WTC11 (cell line): ENCODE data around the gene CLEC16A. TPM values are rescaled to one million over a fixed set of nuclear protein-coding genes. Genes with fewer than 3 reads are reported as not detected.

ENCODE experiments used
- ATAC-seq: fragments of 200-7000 bp; cut with Tn5 transposase; 2 replicates; pipeline ENCODE4 v1.10.0; 2021; ENCODE audit warnings: mild to moderate bottlenecking, moderate library complexity
- CTCF ChIA-PET: fragments of 300-600 bp; sonication (Branson Sonifier 250); formaldehyde crosslinking; loops from one replicate; lab custom pipeline; 2021; ENCODE audit warnings: antibody characterized with exemption; lab: Charles Lee
- POLR2A ChIA-PET: fragments of 350-600 bp; sonication (Branson Sonifier 250); formaldehyde crosslinking; loops from one replicate; lab custom pipeline; 2021; ENCODE audit warnings: antibody characterized with exemption; lab: Charles Lee
- DNase-seq: peaks from one replicate; pipeline ENCODE4 v3.0.0; 2021; ENCODE audit warnings: low spot score
- H3K27ac Mint-ChIP-seq: 2 replicates; pipeline ENCODE4 v1.8.0; 2021; ENCODE audit warnings: mixed read lengths
- H3K27me3 Mint-ChIP-seq: 2 replicates; pipeline ENCODE4 v1.8.0; 2021; ENCODE audit warnings: low read depth, mild to moderate bottlenecking, moderate library complexity, mixed read lengths
- H3K36me3 Mint-ChIP-seq: 2 replicates; pipeline ENCODE4 v1.8.0; 2021; ENCODE audit warnings: mixed read lengths
- H3K4me1 Mint-ChIP-seq: 2 replicates; pipeline ENCODE4 v1.8.0; 2022; ENCODE audit warnings: mixed read lengths
- H3K4me3 Mint-ChIP-seq: 2 replicates; pipeline ENCODE4 v1.8.0; 2021; ENCODE audit warnings: mild to moderate bottlenecking, moderate library complexity, mixed read lengths
- H3K9me3 Mint-ChIP-seq: 2 replicates; pipeline ENCODE4 v1.8.0; 2021; ENCODE audit warnings: mixed read lengths
- CREM ChIP-seq: sonication (generic); formaldehyde crosslinking; IDR thresholded peaks from 2 replicates; pipeline ENCODE4 v1.8.1; 2022; ENCODE audit warnings: mild to moderate bottlenecking, missing genetic modification reagents, moderate library complexity
- GABPB1 ChIP-seq: sonication (generic); formaldehyde crosslinking; IDR thresholded peaks from 2 replicates; pipeline ENCODE4 v1.8.1; 2023; ENCODE audit warnings: mild to moderate bottlenecking, missing genetic modification reagents
- KAT7 ChIP-seq: sonication (generic); formaldehyde crosslinking; IDR thresholded peaks from 2 replicates; pipeline ENCODE4 v1.8.1; 2023; ENCODE audit warnings: missing genetic modification reagents, mild to moderate bottlenecking, borderline replicate concordance
- NFATC4 ChIP-seq: fragments of 250-450 bp; sonication (Bioruptor Pico); IDR thresholded peaks from 2 replicates; pipeline ENCODE4 v1.9.0; 2021; ENCODE audit warnings: mild to moderate bottlenecking
- NFE2L1 ChIP-seq: sonication (generic); formaldehyde crosslinking; IDR thresholded peaks from 2 replicates; pipeline ENCODE4 v1.8.1; 2023; ENCODE audit warnings: missing genetic modification reagents
- RORB ChIP-seq: fragments of 250-450 bp; sonication (Bioruptor Pico); IDR thresholded peaks from 2 replicates; pipeline ENCODE4 v1.9.0; 2021; ENCODE audit warnings: mild to moderate bottlenecking
- SMAD3 ChIP-seq: sonication (generic); formaldehyde crosslinking; IDR thresholded peaks from 2 replicates; pipeline ENCODE4 v1.8.0; 2022; ENCODE audit warnings: missing genetic modification reagents, mild to moderate bottlenecking, borderline replicate concordance
- SOX15 ChIP-seq: fragments of 250-450 bp; sonication (Bioruptor Pico); IDR thresholded peaks from 2 replicates; pipeline ENCODE4 v1.9.0; 2021; ENCODE audit warnings: mild to moderate bottlenecking
- SP1 ChIP-seq: sonication (generic); formaldehyde crosslinking; conservative IDR thresholded peaks from 2 replicates; pipeline ENCODE4 v1.8.1; 2022; ENCODE audit warnings: missing genetic modification reagents
- TP53 ChIP-seq: sonication (generic); formaldehyde crosslinking; IDR thresholded peaks from 2 replicates; pipeline ENCODE4 v1.8.1; 2023; ENCODE audit warnings: mild to moderate bottlenecking, missing genetic modification reagents
- ZBTB21 ChIP-seq: sonication (generic); formaldehyde crosslinking; IDR thresholded peaks from 2 replicates; pipeline ENCODE4 v1.8.1; 2023; ENCODE audit warnings: mild to moderate bottlenecking, missing genetic modification reagents, borderline replicate concordance
- ZNF121 ChIP-seq: sonication (generic); formaldehyde crosslinking; IDR thresholded peaks from 2 replicates; pipeline ENCODE4 v1.8.0; 2023; ENCODE audit warnings: missing genetic modification reagents
- ZNF263 ChIP-seq: sonication (generic); formaldehyde crosslinking; IDR thresholded peaks from 2 replicates; pipeline ENCODE4 v1.8.1; 2022; ENCODE audit warnings: low read depth, mild to moderate bottlenecking, moderate library complexity, missing genetic modification reagents
- ZNF423 ChIP-seq: fragments of 250-450 bp; sonication (Bioruptor Pico); IDR thresholded peaks from 2 replicates; pipeline ENCODE4 v2.1.2; 2022; ENCODE audit warnings: mild to moderate bottlenecking, moderate library complexity
- total RNA-seq: library from RNA; stranded (reverse); gene quantifications from 3 replicates; pipeline ENCODE4 v1.2.3, GENCODE V29; 2021
- TF ChIP-seq, protein P1 (sequence below): fragments of 250-450 bp; sonication (Bioruptor Pico); IDR thresholded peaks from 2 replicates; pipeline ENCODE4 v1.8.0; 2021; ENCODE audit warnings: mild to moderate bottlenecking
- TF ChIP-seq, protein P2 (sequence below): fragments of 250-450 bp; sonication (Bioruptor Pico); IDR thresholded peaks from 2 replicates; pipeline ENCODE4 v1.9.0; 2021; ENCODE audit warnings: mild to moderate bottlenecking
- TF ChIP-seq, protein P3 (sequence below): sonication (generic); formaldehyde crosslinking; IDR thresholded peaks from 2 replicates; pipeline ENCODE4 v1.8.0; 2023; ENCODE audit warnings: mild to moderate bottlenecking, missing genetic modification reagents
- TF ChIP-seq, protein P4 (sequence below): fragments of 250-450 bp; sonication (Bioruptor Pico); IDR thresholded peaks from 2 replicates; pipeline ENCODE4 v1.9.0; 2021; ENCODE audit warnings: mild to moderate bottlenecking
- TF ChIP-seq, protein P5 (sequence below): sonication (generic); formaldehyde crosslinking; IDR thresholded peaks from 2 replicates; pipeline ENCODE4 v1.8.1; 2023; ENCODE audit warnings: mild to moderate bottlenecking, missing genetic modification reagents
- TF ChIP-seq, protein P6 (sequence below): sonication (generic); formaldehyde crosslinking; conservative IDR thresholded peaks from 2 replicates; pipeline ENCODE4 v1.8.1; 2023; ENCODE audit warnings: mild to moderate bottlenecking, low read depth, missing genetic modification reagents, moderate library complexity
- TF ChIP-seq, protein P7 (sequence below): sonication (generic); formaldehyde crosslinking; IDR thresholded peaks from 2 replicates; pipeline ENCODE4 v1.8.0; 2022; ENCODE audit warnings: mild to moderate bottlenecking, missing genetic modification reagents

Gene CLEC16A
- total RNA-seq, 1 experiment from 2014 or later = 14.4 TPM

DNA sequence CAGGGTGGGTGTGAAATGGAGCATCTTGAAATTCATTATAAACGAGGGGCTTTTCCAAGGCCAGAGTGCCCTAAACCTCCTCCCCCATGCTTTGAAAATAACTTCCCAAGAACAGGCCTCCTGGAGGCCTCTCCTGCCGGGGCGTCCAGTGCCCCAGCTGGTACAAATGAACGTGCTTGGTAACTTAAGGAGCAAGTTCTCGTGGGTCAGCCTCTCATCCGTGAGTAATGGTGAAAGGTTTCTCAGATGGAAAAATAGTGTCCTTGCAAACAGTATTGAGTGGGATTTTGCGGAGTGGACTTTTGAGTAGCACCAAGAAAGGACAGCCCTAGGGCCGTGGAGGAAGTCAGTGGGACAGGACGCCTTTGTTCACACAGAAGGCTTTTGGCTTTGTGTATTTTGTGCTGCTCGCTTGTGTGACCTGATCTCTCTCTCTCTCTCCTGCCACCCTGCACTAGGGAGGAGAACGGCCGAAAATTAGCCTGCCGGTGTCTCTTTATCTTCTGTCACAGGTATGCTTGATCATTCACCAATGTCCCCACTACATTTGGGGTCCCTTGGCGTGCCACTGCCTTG lies 34.6 kb downstream of the CLEC16A start:
- Mint-ChIP-seq H3K27ac (peak overlapping the region; percentile 76; the same call in 1 of the 2 replicates), H3K4me3 (no peak overlapping the region), H3K36me3 (no peaks in the 10 kb centered on the region; the same call in 1 of the 2 replicates), H3K9me3 (no peaks in the 10 kb centered on the region), H3K27me3 (no peaks in the 10 kb centered on the region), H3K4me1 (0 out of 2 replicates have a peak, but pooled peaks cover 15% of the 10 kb centered on the region)
- TF ChIP-seq, protein P1, sequence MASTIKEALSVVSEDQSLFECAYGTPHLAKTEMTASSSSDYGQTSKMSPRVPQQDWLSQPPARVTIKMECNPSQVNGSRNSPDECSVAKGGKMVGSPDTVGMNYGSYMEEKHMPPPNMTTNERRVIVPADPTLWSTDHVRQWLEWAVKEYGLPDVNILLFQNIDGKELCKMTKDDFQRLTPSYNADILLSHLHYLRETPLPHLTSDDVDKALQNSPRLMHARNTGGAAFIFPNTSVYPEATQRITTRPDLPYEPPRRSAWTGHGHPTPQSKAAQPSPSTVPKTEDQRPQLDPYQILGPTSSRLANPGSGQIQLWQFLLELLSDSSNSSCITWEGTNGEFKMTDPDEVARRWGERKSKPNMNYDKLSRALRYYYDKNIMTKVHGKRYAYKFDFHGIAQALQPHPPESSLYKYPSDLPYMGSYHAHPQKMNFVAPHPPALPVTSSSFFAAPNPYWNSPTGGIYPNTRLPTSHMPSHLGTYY = no peak
- TF ChIP-seq NFATC4 (no peak), RORB (CRISPR knock-in tag) (no peak), CREM (CRISPR knock-in tag) (no peak), ZBTB21 (CRISPR knock-in tag) (no peak), TP53 (CRISPR knock-in tag) (no peak)
- TF ChIP-seq, protein P2, sequence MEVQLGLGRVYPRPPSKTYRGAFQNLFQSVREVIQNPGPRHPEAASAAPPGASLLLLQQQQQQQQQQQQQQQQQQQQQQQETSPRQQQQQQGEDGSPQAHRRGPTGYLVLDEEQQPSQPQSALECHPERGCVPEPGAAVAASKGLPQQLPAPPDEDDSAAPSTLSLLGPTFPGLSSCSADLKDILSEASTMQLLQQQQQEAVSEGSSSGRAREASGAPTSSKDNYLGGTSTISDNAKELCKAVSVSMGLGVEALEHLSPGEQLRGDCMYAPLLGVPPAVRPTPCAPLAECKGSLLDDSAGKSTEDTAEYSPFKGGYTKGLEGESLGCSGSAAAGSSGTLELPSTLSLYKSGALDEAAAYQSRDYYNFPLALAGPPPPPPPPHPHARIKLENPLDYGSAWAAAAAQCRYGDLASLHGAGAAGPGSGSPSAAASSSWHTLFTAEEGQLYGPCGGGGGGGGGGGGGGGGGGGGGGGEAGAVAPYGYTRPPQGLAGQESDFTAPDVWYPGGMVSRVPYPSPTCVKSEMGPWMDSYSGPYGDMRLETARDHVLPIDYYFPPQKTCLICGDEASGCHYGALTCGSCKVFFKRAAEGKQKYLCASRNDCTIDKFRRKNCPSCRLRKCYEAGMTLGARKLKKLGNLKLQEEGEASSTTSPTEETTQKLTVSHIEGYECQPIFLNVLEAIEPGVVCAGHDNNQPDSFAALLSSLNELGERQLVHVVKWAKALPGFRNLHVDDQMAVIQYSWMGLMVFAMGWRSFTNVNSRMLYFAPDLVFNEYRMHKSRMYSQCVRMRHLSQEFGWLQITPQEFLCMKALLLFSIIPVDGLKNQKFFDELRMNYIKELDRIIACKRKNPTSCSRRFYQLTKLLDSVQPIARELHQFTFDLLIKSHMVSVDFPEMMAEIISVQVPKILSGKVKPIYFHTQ (CRISPR knock-in tag) = no peak
- TF ChIP-seq, protein P3, sequence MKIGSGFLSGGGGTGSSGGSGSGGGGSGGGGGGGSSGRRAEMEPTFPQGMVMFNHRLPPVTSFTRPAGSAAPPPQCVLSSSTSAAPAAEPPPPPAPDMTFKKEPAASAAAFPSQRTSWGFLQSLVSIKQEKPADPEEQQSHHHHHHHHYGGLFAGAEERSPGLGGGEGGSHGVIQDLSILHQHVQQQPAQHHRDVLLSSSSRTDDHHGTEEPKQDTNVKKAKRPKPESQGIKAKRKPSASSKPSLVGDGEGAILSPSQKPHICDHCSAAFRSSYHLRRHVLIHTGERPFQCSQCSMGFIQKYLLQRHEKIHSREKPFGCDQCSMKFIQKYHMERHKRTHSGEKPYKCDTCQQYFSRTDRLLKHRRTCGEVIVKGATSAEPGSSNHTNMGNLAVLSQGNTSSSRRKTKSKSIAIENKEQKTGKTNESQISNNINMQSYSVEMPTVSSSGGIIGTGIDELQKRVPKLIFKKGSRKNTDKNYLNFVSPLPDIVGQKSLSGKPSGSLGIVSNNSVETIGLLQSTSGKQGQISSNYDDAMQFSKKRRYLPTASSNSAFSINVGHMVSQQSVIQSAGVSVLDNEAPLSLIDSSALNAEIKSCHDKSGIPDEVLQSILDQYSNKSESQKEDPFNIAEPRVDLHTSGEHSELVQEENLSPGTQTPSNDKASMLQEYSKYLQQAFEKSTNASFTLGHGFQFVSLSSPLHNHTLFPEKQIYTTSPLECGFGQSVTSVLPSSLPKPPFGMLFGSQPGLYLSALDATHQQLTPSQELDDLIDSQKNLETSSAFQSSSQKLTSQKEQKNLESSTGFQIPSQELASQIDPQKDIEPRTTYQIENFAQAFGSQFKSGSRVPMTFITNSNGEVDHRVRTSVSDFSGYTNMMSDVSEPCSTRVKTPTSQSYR (CRISPR knock-in tag) = no peak
- TF ChIP-seq, protein P4, sequence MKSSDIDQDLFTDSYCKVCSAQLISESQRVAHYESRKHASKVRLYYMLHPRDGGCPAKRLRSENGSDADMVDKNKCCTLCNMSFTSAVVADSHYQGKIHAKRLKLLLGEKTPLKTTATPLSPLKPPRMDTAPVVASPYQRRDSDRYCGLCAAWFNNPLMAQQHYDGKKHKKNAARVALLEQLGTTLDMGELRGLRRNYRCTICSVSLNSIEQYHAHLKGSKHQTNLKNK (CRISPR knock-in tag) = no peak
- TF ChIP-seq, protein P5, sequence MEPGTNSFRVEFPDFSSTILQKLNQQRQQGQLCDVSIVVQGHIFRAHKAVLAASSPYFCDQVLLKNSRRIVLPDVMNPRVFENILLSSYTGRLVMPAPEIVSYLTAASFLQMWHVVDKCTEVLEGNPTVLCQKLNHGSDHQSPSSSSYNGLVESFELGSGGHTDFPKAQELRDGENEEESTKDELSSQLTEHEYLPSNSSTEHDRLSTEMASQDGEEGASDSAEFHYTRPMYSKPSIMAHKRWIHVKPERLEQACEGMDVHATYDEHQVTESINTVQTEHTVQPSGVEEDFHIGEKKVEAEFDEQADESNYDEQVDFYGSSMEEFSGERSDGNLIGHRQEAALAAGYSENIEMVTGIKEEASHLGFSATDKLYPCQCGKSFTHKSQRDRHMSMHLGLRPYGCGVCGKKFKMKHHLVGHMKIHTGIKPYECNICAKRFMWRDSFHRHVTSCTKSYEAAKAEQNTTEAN (CRISPR knock-in tag) = no peak
- ChIA-PET POLR2A (no interaction called here), CTCF (interaction anchor here (1.6 to 2.0 kb wide), 3 partner anchors 8 to 393 kb away, joined by 4 to 10 read pairs (median 6); no protein-coding TSS in a partner anchor)
- ATAC-seq (no peak), DNase-seq (no peak)

DNA sequence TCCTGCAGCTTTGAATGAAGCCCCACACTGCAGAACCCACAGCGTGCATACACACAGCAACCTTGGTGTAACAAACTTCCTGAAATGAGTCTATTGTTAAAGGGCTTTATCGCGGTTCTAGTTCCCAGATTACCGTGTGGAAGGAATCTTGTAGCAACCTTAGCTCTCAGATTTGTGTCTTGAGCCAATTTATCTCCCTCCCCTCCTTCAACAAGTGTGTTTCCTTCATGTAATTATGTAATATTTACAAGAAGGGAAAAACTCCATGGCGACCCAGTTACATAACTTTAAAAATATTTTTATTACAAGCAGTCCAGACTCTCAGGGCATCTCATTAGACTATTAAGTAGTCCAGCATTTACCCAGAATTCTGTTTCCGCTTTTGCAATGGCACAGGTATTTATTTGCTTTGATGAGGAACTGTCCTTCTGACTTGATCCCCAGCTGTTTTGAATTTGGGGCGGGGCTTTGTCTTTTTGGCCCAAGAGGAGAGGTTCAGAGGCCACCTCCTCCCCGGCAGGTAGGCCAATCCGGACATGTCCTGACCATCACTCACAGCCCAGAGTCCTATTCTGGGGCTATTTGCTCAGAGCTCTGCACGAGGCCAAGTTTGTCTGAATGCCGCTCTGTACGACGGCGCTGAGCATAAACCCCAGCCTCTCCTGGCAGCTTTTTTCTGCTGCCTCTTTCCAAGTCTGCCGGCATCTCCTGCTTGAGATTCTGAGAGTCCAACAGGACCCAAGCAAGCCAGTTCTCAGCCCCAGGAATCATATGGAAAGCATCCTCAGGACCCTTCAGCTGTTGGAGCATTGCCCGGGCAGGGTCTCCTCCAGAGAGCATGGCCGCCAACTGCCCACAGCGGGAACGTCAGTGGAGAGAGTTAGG lies 35.6 kb downstream of the CLEC16A start:
- Mint-ChIP-seq H3K36me3 (no peaks in the 10 kb centered on the region; the same call in 1 of the 2 replicates), H3K27me3 (no peaks in the 10 kb centered on the region), H3K27ac (peak overlapping the region; percentile 27; the same call in 1 of the 2 replicates), H3K9me3 (no peaks in the 10 kb centered on the region), H3K4me1 (0 out of 2 replicates have a peak, but pooled peaks cover 15% of the 10 kb centered on the region), H3K4me3 (no peak overlapping the region)
- ChIA-PET CTCF (interaction anchor here (0.5 to 2.0 kb wide), 7 partner anchors 9 to 833 kb away, joined by 3 to 10 read pairs (median 4); partner anchors contain the start of gene SOCS1), POLR2A (no interaction called here)
- ATAC-seq (peak; percentile 41), DNase-seq (peak; percentile 34)
- no peak for TF ChIP-seq KAT7
- TF ChIP-seq NFE2L1 (CRISPR knock-in tag) = no peak
- TF ChIP-seq TP53 (CRISPR knock-in tag) = no peak
- TF ChIP-seq SP1 (CRISPR knock-in tag) = no peak
- TF ChIP-seq ZNF263 (CRISPR knock-in tag) = no peak
- TF ChIP-seq, protein P6, sequence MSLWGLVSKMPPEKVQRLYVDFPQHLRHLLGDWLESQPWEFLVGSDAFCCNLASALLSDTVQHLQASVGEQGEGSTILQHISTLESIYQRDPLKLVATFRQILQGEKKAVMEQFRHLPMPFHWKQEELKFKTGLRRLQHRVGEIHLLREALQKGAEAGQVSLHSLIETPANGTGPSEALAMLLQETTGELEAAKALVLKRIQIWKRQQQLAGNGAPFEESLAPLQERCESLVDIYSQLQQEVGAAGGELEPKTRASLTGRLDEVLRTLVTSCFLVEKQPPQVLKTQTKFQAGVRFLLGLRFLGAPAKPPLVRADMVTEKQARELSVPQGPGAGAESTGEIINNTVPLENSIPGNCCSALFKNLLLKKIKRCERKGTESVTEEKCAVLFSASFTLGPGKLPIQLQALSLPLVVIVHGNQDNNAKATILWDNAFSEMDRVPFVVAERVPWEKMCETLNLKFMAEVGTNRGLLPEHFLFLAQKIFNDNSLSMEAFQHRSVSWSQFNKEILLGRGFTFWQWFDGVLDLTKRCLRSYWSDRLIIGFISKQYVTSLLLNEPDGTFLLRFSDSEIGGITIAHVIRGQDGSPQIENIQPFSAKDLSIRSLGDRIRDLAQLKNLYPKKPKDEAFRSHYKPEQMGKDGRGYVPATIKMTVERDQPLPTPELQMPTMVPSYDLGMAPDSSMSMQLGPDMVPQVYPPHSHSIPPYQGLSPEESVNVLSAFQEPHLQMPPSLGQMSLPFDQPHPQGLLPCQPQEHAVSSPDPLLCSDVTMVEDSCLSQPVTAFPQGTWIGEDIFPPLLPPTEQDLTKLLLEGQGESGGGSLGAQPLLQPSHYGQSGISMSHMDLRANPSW = no peak
- TF ChIP-seq SMAD3 (CRISPR knock-in tag) = no peak
- TF ChIP-seq SOX15 (CRISPR knock-in tag) = no peak
- TF ChIP-seq, protein P7, sequence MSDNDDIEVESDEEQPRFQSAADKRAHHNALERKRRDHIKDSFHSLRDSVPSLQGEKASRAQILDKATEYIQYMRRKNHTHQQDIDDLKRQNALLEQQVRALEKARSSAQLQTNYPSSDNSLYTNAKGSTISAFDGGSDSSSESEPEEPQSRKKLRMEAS (CRISPR knock-in tag) = no peak
- TF ChIP-seq GABPB1 (CRISPR knock-in tag) = no peak
- no peak for TF ChIP-seq ZNF423
- no peak for TF ChIP-seq ZNF121
